GM23338 (cell line): ENCODE data around the gene FKBP6. TPM values are rescaled to one million over a fixed set of nuclear protein-coding genes. Genes with fewer than 3 reads are reported as not detected.
"Not testable (repeated sequence)": the region's sequence is repeated elsewhere in the genome, so short reads cannot be mapped to it uniquely, and the experiment has no call there.

Source experiments
- ATAC-seq: fragments of 200-7000 bp; cut with Tn5 transposase; 3 replicates; pipeline ENCODE4 v1.9.1; 2020
- DNase-seq: peaks from one replicate; pipeline ENCODE4 v3.0.0-alpha.2; 2015; ENCODE audit warnings: low spot score
- H2AFZ ChIP-seq: fragments of 200-600 bp; sonication (generic); 2 replicates; pipeline ENCODE4 v1.8.0; 2016; ENCODE audit warnings: antibody characterized with exemption, mild to moderate bottlenecking, moderate library complexity
- H3F3A ChIP-seq: fragments of 200-600 bp; sonication (generic); replicated peaks from 2 replicates; pipeline ENCODE4 v1.8.0; 2017; ENCODE audit warnings: antibody characterized with exemption, mixed run types, low read depth
- H3K27ac ChIP-seq: fragments of 200-600 bp; sonication (generic); 2 replicates; pipeline ENCODE4 v1.6.1; 2016; ENCODE audit warnings: low read depth
- H3K27me3 ChIP-seq: fragments of 200-600 bp; sonication (generic); 2 replicates; pipeline ENCODE4 v1.8.0; 2016; ENCODE audit warnings: mild to moderate bottlenecking, mixed run types, moderate library complexity; ENCODE audit not compliant: insufficient read depth
- H3K36me3 ChIP-seq: fragments of 200-600 bp; sonication (generic); 2 replicates; pipeline ENCODE4 v1.8.0; 2016; ENCODE audit warnings: mild to moderate bottlenecking; ENCODE audit not compliant: insufficient read depth
- H3K4me1 ChIP-seq: fragments of 200-600 bp; sonication (generic); 2 replicates; pipeline ENCODE4 v1.8.0; 2016; ENCODE audit warnings: mild to moderate bottlenecking, moderate library complexity; ENCODE audit not compliant: insufficient read depth
- H3K4me2 ChIP-seq: fragments of 200-600 bp; sonication (generic); 2 replicates; pipeline ENCODE4 v1.7.1; 2017; ENCODE audit warnings: mixed run types
- H3K4me3 ChIP-seq: fragments of 200-600 bp; sonication (generic); 2 replicates; pipeline ENCODE4 v1.6.1; 2016; ENCODE audit warnings: mixed run types
- H3K79me2 ChIP-seq: fragments of 200-600 bp; sonication (generic); replicated peaks from 2 replicates; pipeline ENCODE4 v1.8.0; 2017; ENCODE audit warnings: mild to moderate bottlenecking; ENCODE audit not compliant: insufficient read depth
- H3K9me2 ChIP-seq: fragments of 200-600 bp; sonication (generic); 2 replicates; pipeline ENCODE4 v1.8.0; 2017; ENCODE audit not compliant: insufficient read depth
- H4K20me1 ChIP-seq: fragments of 200-600 bp; sonication (generic); replicated peaks from 2 replicates; pipeline ENCODE4 v1.8.0; 2017; ENCODE audit warnings: mild to moderate bottlenecking; ENCODE audit not compliant: insufficient read depth
- H3K27ac Mint-ChIP-seq: 2 replicates; pipeline ENCODE4 v1.8.0; 2020; ENCODE audit warnings: inconsistent platforms, mild to moderate bottlenecking, moderate library complexity, mixed read lengths
- H3K27me3 Mint-ChIP-seq: 3 replicates; pipeline ENCODE4 v1.8.0; 2022; ENCODE audit warnings: low read depth, mild to moderate bottlenecking, moderate library complexity, mixed read lengths, inconsistent platforms; ENCODE audit not compliant: insufficient read depth, poor library complexity
- H3K36me3 Mint-ChIP-seq: 3 replicates; pipeline ENCODE4 v1.8.0; 2021; ENCODE audit warnings: low read depth, mild to moderate bottlenecking, inconsistent platforms, moderate library complexity, mixed read lengths
- H3K4me1 Mint-ChIP-seq: 3 replicates; pipeline ENCODE4 v1.8.0; 2020; ENCODE audit warnings: mild to moderate bottlenecking, inconsistent platforms, mixed read lengths
- H3K4me3 Mint-ChIP-seq: 3 replicates; pipeline ENCODE4 v1.8.0; 2021; ENCODE audit warnings: moderate library complexity, mild to moderate bottlenecking, inconsistent platforms, mixed read lengths
- H3K9me3 Mint-ChIP-seq: 3 replicates; pipeline ENCODE4 v1.8.0; 2020; ENCODE audit warnings: moderate library complexity, mild to moderate bottlenecking, inconsistent platforms, mixed read lengths
- CREB1 ChIP-seq: fragments of 250-450 bp; sonication (Bioruptor Pico); IDR thresholded peaks from 2 replicates; pipeline ENCODE4 v1.5.0; 2020; ENCODE audit warnings: low read depth, mild to moderate bottlenecking, moderate library complexity
- ETS1 ChIP-seq: IDR thresholded peaks from 2 replicates; pipeline ENCODE4 v1.6.1; 2016; ENCODE audit warnings: antibody characterized with exemption
- EZH2 ChIP-seq: fragments of 200-600 bp; sonication (generic); IDR thresholded peaks from one replicate; pipeline ENCODE4 v1.8.0; 2017; ENCODE audit warnings: antibody characterized with exemption, mild to moderate bottlenecking, low read depth; ENCODE audit not compliant: unreplicated experiment
- EZH2phosphoT487 ChIP-seq: fragments of 200-600 bp; sonication (generic); IDR thresholded peaks from one replicate; pipeline ENCODE4 v1.8.1; 2018; ENCODE audit warnings: antibody characterized with exemption; ENCODE audit not compliant: unreplicated experiment
- JUNB ChIP-seq: IDR thresholded peaks from one replicate; pipeline ENCODE4 v1.6.1; 2016; ENCODE audit warnings: antibody characterized with exemption; ENCODE audit not compliant: unreplicated experiment
- NANOG ChIP-seq: IDR thresholded peaks from 2 replicates; pipeline ENCODE4 v1.6.1; 2016; ENCODE audit warnings: antibody characterized with exemption, borderline replicate concordance
- POLR2AphosphoS5 ChIP-seq: IDR thresholded peaks from 2 replicates; pipeline ENCODE4 v1.6.1; 2016; ENCODE audit warnings: antibody characterized with exemption, low read depth
- REST ChIP-seq: IDR thresholded peaks from one replicate; pipeline ENCODE4 v1.6.1; 2018; ENCODE audit warnings: antibody characterized with exemption; ENCODE audit not compliant: unreplicated experiment
- STAT1 ChIP-seq: IDR thresholded peaks from one replicate; pipeline ENCODE4 v1.6.1; 2016; ENCODE audit warnings: antibody characterized with exemption; ENCODE audit not compliant: unreplicated experiment
- ZNF114 ChIP-seq: fragments of 250-450 bp; sonication (Bioruptor Pico); IDR thresholded peaks from 2 replicates; pipeline ENCODE4 v1.5.0; 2020; ENCODE audit warnings: mild to moderate bottlenecking, moderate library complexity
- ZNF331 ChIP-seq: fragments of 250-450 bp; sonication (Bioruptor Pico); IDR thresholded peaks from 2 replicates; pipeline ENCODE4 v1.5.0; 2020; ENCODE audit warnings: low read depth, mild to moderate bottlenecking, moderate library complexity
- ZNF462 ChIP-seq: fragments of 250-450 bp; sonication (Bioruptor Pico); IDR thresholded peaks from 2 replicates; pipeline ENCODE4 v1.5.0; 2020; ENCODE audit warnings: mild to moderate bottlenecking, moderate library complexity
- polyA plus RNA-seq: library from polyadenylated mRNA; unstranded; fragments of >200 nt; fragmentation: Nextera tagmentation; extraction: Ambion mirVana; gene quantifications from 2 replicates; pipeline ENCODE4 v1.2.1, GENCODE V29; 2016
- total RNA-seq: library from RNA; depleted of rRNA; stranded (reverse); fragments of >200 nt; shearing (Covaris generic); gene quantifications from 2 replicates; pipeline ENCODE4 v1.2.3, GENCODE V29; 2014

The FKBP6 gene
- total and polyA plus RNA-seq, 2 experiments from 2014 or later, result 0.15 TPM; not detected in 1

GRCh38 chr7:73308665-73309214, 19.2 kb upstream of the FKBP6 start, which contains the start of gene NSUN5:
NSUN5 (minus strand) TSS chr7:73308826; CDS start chr7:73308790, 36 bp downstream.
- TF ChIP-seq STAT1 (no peak), ZNF331 (no peak), CREB1 (CRISPR knock-in tag) (peak; percentile 66; the same call in 1 of the 2 replicates), JUNB (no peak), POLR2AphosphoS5 (peak; percentile 91), REST (no peak), ZNF114 (CRISPR knock-in tag) (no peak), EZH2 (no peak), ZNF462 (no peak), NANOG (no peak), EZH2phosphoT487 (no peak), ETS1 (peak; percentile 63)
- no peaks in the 10 kb centered on the region for H3F3A ChIP-seq
- H3K4me2 ChIP-seq, result peak within 1 kb of the TSS; percentile 78
- DNase-seq (peak; percentile 93), ATAC-seq (peak; percentile 95)
- H3K27ac Mint-ChIP-seq, result peak within 1 kb of the TSS; percentile 50; the same call in 1 of the 2 replicates
- H3K4me3 ChIP-seq, result peak within 1 kb of the TSS; percentile 73
- no peaks in the 10 kb centered on the region for H3K36me3 ChIP-seq
- peak within 1 kb of the TSS; percentile 93 for H3K4me3 Mint-ChIP-seq
- peaks cover 34% of the 10 kb centered on the region for H3K36me3 Mint-ChIP-seq
- peaks cover 21% of the 10 kb centered on the region for H3K27me3 Mint-ChIP-seq
- H3K27me3 ChIP-seq, result no peaks in the 10 kb centered on the region
- H2AFZ ChIP-seq, result no peak within 1 kb of the TSS
- H3K4me1 Mint-ChIP-seq, result peaks cover 13% of the 10 kb centered on the region
- 0 out of 2 replicates have a peak, but pooled peaks cover 3% of the 10 kb centered on the region for H3K9me2 ChIP-seq
- no peaks in the 10 kb centered on the region; the same call in 1 of the 3 replicates for H3K9me3 Mint-ChIP-seq
- H3K4me1 ChIP-seq, result peaks cover 4% of the 10 kb centered on the region; the same call in 1 of the 2 replicates
- peaks cover 18% of the 10 kb centered on the region for H3K79me2 ChIP-seq
- H4K20me1 ChIP-seq, result no peaks in the 10 kb centered on the region; the same call in 1 of the 2 replicates
- no peak within 1 kb of the TSS for H3K27ac ChIP-seq

- H3K9me2 ChIP-seq, H3F3A ChIP-seq, H3K27ac ChIP-seq, H3K4me1 ChIP-seq, H3K9me3 Mint-ChIP-seq, H3K4me3 Mint-ChIP-seq, H3K27me3 ChIP-seq, H3K27ac Mint-ChIP-seq, DNase-seq, H3K4me3 ChIP-seq, H4K20me1 ChIP-seq, H3K36me3 ChIP-seq, H3K4me2 ChIP-seq, H2AFZ ChIP-seq, ATAC-seq: not testable (repeated sequence)
- H3K27me3 Mint-ChIP-seq, result peaks cover 21% of the 10 kb centered on the region
- peaks cover 15% of the 10 kb centered on the region for H3K36me3 Mint-ChIP-seq
- H3K79me2 ChIP-seq, result peaks cover 17% of the 10 kb centered on the region
- H3K4me1 Mint-ChIP-seq, result peaks cover 13% of the 10 kb centered on the region
Measured at GRCh38 chr7:73311421-73311820, 16.5 kb upstream of the FKBP6 start.
